IPS DF 4.7 (cell line): ENCODE measurements around the gene SS18L1.

Experiments used
- DNase-seq: peaks from one replicate; pipeline ENCODE4 v3.0.0-alpha.2; 2013; ENCODE audit warnings: low spot score; ENCODE audit errors: extremely low read depth

SS18L1 gene

GRCh38 chr20:62210496-62210855 lies 66.9 kb downstream of the SS18L1 start:
- no peak for DNase-seq

DNA sequence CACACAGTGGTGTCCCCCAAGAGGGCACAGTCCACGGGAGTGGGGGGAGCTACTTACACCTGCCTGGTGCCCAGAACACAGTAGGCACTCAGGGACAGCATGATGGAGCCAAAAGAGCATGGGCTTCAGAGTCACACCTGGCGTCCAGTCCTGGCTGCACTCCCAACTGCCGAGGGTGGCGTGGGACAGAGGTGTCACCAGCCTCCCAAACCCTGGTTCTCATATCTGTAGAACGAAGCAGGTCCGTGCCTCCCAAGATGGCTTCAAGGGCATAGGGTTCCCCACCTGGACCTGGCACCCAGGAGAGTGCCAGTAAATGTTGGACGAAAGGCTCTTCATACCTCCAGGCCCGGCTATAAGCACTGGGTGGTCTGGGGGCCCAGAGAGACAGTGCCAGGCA lies 67.6 kb downstream of the SS18L1 start:
- no peak for DNase-seq

DNA sequence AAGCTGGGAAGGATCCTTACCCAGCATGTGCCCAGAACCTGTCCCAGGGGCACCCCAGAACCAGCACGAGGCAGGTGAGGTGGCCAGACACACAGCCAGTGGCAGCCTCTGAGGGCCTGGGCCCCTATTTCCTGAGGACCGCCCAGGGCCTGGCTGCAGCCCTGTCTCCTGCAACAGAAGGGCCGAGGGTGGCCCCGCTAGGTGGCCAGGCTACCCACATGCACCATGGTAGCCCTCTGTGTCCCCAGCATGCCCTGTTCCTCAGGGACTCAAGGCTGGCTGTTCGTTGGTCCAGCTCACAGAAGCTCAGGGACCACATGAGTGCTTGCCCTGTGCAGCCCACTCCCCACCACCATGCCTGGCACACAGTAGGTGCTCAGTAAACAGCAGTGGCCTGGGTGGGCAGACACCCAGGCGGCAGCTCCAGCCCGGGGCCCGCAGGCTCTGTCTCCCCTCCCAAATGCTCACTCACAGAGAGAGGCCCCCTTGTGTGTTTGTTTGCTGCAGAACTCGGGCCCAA lies 68.3 kb downstream of the SS18L1 start:
- no peak for DNase-seq

DNA sequence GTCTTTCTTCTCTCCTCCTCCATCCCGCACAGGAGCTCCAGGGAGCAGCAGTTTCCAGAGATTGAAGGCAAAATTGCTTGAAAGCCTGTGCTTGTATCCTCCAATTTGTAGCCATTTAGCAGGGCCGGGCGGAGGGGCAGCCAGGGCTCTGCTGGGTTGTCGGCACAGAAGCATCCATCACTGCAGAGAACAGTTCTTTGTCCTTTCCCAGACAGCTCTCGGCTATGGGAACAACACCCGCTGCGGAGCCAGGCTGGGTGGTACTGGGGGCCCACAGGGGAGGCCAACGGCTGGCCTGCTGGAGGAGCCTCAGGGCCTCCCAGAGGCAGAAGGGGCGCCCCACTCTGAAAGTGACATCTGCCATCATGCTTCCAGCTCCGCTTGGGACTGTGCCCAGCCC lies 68.7 kb downstream of the SS18L1 start:
- DNase-seq: no peak

- DNase-seq: no peak
Observed at GRCh38 chr20:62214067-62214466, 70.5 kb downstream of the SS18L1 start.

- no peak for DNase-seq
Observed at GRCh38 chr20:62215020-62215990, 71.7 kb downstream of the SS18L1 start.

DNA sequence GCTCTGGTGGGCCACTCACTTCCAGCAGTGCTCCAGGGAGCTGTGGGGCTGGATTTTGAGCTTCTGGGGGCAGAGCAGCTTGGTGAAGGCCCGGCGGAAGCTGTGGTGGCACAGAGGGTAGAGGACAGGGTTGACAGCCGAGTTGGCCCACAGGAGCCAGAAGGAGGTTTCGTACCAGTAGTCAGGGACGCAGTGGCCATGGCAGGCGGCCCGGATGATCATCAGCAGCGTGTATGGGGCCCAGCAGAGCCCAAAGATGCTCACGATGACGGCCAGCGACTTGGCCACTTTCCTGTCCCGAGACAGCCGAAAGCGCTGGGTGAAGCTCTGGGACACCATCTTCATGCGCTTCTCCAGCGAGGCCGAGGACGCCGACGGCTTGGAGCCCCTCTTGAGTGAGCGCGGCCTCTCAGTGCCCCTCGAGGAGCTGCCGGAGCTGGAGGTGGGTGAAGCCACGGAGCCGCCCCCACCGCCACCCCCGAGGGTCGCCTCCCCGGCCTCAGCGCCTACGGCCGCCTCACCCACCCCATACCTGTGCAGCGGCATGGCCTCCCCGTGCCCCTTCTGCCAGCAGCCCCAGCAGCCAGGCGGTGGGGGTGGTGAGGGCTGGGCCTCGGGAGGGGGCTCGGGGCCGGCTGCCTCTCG lies 72.5 kb downstream of the SS18L1 start:
- no peak for DNase-seq

DNA sequence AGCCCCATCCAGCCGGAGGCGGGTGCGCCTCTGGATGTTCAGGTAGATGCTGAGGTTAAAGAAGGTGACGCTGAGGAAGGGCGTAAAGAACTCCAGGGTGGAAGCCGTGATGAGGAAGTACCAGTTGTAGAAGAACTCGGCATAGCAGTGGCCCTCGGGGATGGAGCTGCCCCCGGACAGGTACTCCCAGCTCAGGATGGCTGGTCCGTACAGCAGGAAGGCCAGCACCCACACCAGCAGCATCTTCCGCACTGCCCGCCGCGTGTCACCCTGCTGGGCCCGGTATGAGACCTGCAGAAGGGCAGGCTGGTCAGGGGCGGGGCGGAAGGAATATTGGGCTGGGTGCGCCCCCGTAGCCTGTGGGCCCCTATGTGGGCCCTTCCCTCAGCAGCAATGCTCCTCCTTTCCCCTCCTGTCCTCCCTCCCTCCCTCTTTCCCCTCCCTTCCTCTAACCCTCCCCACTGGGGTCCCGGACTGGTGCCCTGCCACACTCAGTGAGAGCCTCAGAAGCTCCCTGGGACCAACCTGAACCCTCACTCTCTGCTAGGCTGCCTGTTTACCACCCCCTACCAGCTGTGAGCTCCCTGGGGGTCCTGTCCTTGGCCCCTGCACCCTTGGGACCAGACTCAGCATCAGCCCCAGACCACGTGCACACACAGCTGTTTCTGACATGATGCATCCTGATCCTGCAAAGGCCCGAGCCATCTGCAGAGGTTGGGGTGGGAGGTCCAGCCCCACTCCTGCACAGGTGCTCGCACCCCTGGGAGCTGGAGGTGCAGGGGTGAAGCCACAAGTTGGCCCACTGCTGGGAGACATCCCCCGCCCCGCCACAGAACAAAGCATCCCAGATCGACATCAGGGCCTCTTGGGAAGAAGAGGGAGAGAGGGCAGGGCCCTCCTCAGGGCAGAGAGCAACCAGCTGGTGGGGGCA lies 73.3 kb downstream of the SS18L1 start:
- no peak for DNase-seq

DNA sequence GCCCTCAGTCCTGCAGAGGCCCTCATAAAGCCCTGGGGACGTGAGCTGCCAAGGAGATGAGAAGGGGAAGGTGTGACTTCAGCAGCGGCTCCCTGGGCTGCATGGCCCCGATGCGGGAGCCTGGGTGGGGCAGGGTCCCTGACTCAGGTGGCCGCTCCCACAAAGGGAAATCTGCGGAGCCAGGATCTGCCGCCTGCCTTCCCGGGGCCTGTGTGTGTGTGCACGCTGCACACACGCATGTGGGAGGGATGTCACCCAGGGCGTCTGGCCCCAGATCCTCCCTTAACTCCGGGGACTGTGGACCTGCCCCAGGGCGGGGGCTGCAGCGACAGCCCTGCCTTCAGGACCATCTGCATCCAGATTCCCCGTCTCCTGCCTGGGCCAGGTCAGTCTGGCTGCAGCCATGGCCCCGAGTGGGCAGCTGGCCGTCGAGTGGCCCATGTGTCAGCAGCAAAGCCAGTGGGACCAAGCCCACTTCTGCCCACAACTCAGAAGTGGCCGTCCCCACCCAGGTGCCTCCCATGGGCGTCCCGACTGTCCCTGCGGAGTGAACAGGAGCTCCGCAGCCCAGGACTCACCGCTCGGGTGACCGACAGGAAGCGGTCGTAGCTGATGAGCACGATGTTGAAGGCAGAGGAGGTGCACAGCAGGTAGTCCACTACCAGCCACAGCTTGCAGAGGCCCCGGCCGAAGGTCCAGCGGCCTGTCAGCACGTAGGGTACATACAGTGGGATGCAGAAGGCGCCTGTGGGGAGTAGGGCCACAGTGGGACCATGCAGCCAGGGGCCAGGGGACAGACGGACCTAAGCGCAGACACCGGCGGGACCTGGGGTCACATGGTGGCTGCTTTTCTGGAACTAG lies 74.6 kb downstream of the SS18L1 start:
- DNase-seq: no peak

DNA sequence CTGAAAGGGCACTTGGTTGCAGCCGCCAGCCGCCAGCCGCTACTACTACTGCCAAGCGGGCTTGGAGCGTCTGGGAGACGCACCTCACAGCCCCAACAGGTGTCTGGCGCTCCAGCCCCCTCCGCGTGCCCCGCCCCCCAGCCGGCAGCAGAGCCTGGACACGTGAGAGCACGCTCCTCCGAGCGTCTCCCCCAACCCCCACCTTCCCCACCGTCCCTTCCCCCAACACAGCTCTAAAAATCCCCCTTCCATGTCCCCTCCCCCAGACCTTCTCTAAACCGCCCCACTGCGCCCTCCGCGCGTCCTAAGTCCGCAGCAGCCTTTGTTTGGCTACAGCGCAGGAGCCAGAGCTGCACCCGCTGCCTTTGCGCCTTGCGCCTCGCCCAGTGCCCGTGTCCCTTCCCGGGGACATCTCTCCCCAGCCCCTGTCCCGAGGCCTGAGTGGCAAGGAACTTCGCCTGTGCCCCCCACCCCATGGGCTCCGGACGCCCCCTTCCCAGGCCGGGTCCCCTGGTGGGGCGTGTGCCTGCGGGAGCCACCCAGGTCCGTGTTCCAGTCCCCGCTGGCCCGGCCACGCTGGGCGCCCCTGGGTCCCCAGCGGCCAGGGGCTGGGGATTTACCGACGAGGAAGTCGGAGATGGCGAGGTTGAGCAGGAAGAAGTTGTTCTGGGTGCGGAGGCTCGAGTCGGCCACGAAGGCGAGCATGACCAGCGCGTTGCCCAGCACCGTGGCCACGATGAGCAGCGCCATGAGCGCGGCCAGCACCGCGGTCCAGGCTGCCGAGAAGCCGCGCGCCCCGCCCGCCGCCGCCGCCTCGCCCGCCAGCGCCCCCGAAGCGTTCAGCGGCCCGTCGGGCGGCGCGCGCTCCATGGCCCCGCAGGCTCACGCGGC lies 75.8 kb downstream of the SS18L1 start:
- no peak for DNase-seq

- no peak for DNase-seq
Observed at GRCh38 chr20:62219992-62220665, 76.6 kb downstream of the SS18L1 start, which contains the start of gene HRH3. TSS of gene HRH3 (minus strand) at chr20:62220278. CDS start at chr20:62219970, 308 bp downstream.

DNA sequence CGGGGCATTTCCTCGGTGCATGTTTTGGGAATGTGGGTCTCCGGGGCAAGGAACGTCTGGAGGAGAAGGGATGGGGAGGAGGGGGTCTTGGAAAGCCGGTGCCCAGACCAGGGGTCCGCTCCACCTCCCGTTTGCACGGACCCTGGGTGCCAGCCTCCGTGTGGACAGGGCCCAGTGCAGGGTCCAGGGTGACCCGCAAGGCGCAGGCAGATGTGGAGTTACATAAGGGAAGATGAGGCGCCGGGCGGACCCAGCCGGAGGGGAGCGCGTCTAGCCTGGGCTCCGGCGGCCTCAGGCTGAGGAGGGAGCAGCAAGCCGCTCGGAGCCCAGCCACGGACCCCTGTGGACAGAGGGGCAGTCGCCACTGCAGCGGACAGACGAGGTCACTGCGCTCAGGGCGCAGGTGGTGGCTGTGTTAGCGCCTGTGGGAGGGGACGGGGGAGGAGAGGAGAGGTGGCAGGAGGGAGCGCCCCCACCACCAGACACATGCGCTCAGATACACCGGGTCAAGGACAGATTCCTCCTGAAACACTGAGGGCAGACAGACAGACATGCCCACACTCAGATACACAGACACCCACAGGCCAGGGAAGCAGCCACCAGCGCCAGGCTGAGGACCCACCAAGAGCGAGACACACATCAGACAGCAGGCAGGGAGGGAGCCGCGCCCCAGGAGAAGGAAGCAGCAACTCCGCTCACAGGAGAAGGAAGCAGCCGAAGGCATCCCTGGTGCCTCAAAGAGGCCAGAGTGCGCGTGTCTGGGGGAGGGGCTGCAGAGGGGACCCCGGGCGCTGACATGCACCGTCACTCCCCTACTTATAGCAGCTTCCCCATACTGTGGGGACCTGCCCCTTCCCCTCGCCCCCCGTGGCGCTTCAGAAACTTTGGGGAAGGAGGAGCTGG lies 77.3 kb downstream of the SS18L1 start:
- DNase-seq: no peak

DNA sequence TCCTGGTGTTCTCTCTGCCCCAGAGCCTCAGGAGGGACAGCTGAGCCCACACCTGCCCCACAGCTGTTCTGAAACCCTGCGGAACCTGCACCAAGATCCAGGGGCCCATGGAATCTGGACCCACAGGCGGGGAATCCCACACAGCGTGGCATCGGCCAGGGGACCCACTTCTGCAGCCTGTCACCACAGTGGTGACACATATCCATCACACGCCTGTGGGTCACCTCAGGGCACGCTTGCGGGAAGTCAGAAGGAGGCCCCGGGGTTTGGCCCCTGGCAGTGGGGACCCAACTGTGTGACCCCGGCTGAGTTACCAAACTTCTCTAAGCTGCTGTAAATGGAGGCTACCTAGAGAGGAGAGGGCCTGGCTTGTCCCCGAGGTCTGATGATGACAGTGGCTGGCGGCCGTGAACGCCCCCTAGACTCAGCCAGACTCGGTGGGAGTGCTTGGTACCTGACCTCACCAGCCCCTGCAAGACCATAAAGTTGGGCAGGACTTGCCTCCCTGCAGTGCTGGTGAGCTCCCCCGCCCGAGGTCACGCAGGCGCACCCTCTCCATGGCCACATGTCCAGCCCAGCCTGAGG lies 78.8 kb downstream of the SS18L1 start:
- no peak for DNase-seq

GRCh38 chr20:62222972-62223371 lies 79.4 kb downstream of the SS18L1 start:
- no peak for DNase-seq

- DNase-seq: no peak
Observed at GRCh38 chr20:62223571-62223970, 80.0 kb downstream of the SS18L1 start.

GRCh38 chr20:62224113-62224855 lies 80.7 kb downstream of the SS18L1 start:
- DNase-seq: no peak

DNA sequence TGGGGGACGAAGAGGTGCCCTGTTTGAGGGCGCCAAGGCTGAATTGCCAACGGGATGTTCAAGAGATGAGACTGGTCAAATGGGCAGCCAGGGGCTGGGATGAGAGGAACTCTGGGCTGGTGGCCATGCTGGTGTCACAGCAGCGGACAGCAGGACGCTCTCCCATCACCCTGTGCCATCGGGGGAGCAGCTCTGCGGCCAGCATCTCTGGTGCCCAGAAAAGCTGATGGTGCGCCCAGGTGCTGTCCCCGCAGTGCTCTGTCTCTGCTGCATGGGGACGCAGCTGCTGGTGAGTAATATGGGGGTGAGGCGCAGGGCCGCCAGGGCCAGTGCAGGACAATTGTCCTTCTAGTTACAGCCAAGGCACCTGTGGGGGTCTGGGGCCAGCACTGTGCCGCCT lies 81.5 kb downstream of the SS18L1 start:
- DNase-seq: no peak
